GM12873 (cell line): ENCODE data around the gene EYA2.

Source experiments
- CTCF ChIP-seq: IDR thresholded peaks from 2 replicates; pipeline ENCODE4 v1.5.1; 2012; ENCODE audit warnings: low read depth, mild to moderate bottlenecking, moderate library complexity, low read length, control low read depth; ENCODE audit not compliant: insufficient read depth; ENCODE audit errors: missing control alignments

Gene EYA2

GRCh38 chr20:46939031-46939965, 44.7 kb downstream of the EYA2 start:
- TF ChIP-seq CTCF = no peak

GRCh38 chr20:46940616-46941015, 46.0 kb downstream of the EYA2 start:
- TF ChIP-seq CTCF = no peak

- TF ChIP-seq CTCF = no peak
These were observed 46.8 kb downstream of the EYA2 start for GRCh38 chr20:46941404-46941803.

GRCh38 chr20:46943861-46944591, 49.4 kb downstream of the EYA2 start:
- no peak for TF ChIP-seq CTCF

- TF ChIP-seq CTCF = no peak
These were observed 50.8 kb downstream of the EYA2 start for GRCh38 chr20:46945465-46945864.

- TF ChIP-seq CTCF = no peak
These were observed 51.6 kb downstream of the EYA2 start for GRCh38 chr20:46946181-46946624.

- TF ChIP-seq CTCF = no peak
These were observed 52.2 kb downstream of the EYA2 start for GRCh38 chr20:46946796-46947195.
